ENCODE results near the gene SERPINA1. TPM values are rescaled to one million over a fixed set of nuclear protein-coding genes. Genes with fewer than 3 reads are reported as not detected.

SERPINA1 gene
- total RNA-seq, 1 experiment from 2014 or later, result 150 TPM

DNA sequence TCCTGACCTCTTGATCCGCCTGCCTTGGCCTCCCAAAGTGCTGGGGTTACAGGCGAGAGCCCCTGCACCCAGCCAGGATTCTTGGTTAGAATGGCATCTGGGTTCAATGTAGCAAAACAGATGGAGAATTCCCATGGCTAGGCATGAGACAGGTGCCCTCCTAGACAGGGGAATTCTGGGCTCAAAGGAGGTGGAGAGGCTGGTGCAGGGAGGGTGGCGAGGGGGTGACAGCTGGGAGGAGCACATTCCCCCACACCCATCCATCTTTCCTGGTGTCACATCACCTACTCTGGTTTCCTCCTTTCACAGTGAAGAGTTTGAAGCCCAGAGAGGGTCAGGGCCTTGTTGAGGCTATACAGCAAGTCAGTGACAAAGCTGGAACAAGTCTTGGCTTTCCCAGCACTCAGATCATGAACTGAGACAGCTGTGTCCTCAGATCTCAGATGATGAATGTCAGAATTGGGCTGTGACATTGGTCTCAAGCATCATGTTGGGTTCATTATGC, 2.8 kb downstream of the SERPINA1 start:
- Histone ChIP-seq H3K4me1 (peaks cover 32% of the 10 kb centered on the region), H3K9me3 (no peaks in the 10 kb centered on the region), H3K4me3 (ENCODE audit: low read depth, low read length) (no peak overlapping the region), H3K27me3 (replicated peaks; ENCODE audit: control insufficient read depth, insufficient read depth, low read length) (no peaks in the 10 kb centered on the region), H3K36me3 (ENCODE audit: control insufficient read depth, insufficient read depth, low read length) (peaks cover 7% of the 10 kb centered on the region)
- CTCF ChIA-PET, result no interaction called here
- H3K27ac Mint-ChIP-seq (ENCODE audit: unreplicated experiment), result no peak overlapping the region
- POLR2A ChIA-PET, result interaction anchor here (0.6 kb wide), 1 partner anchor 305 kb away, joined by 4 read pairs; no protein-coding TSS in a partner anchor
- no peak overlapping the region for H3K4me3 Mint-ChIP-seq (ENCODE audit: unreplicated experiment)
- H3K36me3 Mint-ChIP-seq (ENCODE audit: insufficient read depth, unreplicated experiment), result no peaks in the 10 kb centered on the region
- TF ChIP-seq CTCF (IDR thresholded peaks at IDR 0.05; ENCODE audit: insufficient read depth in 1 of 2, low read depth in 1 of 2, low read length in 1 of 2, severe bottlenecking in 1 of 2, unreplicated experiment in 1 of 2), result no peak
- no peaks in the 10 kb centered on the region for H3K27me3 Mint-ChIP-seq (ENCODE audit: insufficient read depth, unreplicated experiment)
- no TSS peak for BruUV-seq (replicated peaks)
- no peaks in the 10 kb centered on the region for H3K9me3 Mint-ChIP-seq (ENCODE audit: unreplicated experiment)
- H3K4me1 Mint-ChIP-seq (ENCODE audit: low read depth, unreplicated experiment), result no peaks in the 10 kb centered on the region
- DNase-seq, result no peak
- intact Hi-C loops (cut with micrococcal nuclease; ENCODE audit: unreplicated experiment), result no loop called here

DNA sequence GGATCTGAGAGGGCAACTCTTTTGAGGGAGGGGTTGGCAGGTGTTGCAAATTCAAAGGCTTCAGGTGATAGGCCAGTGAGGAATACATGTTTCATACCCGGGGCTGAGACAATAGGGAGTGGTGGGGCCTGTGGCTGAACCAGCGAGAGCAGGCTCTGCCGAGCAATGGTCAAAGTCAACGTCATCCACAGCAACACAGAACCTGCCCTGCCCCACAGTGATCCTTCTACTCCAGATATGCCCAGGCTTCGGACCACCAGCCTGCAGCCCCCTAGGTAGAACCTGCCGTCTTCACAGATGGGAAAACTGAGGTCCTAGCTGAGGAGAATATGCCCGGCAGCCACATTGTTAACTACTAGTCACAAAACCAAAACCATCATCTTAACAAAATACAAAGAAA, 4.1 kb downstream of the SERPINA1 start:
- ChIA-PET POLR2A (no interaction called here), CTCF (no interaction called here)
- H3K4me3 ChIP-seq (ENCODE audit: low read depth, low read length), result no peak overlapping the region
- no peaks in the 10 kb centered on the region for H3K9me3 ChIP-seq
- H3K36me3 ChIP-seq (ENCODE audit: control insufficient read depth, insufficient read depth, low read length), result peaks cover 12% of the 10 kb centered on the region
- Mint-ChIP-seq H3K27ac (ENCODE audit: unreplicated experiment) (no peak overlapping the region), H3K27me3 (ENCODE audit: insufficient read depth, unreplicated experiment) (no peaks in the 10 kb centered on the region), H3K4me3 (ENCODE audit: unreplicated experiment) (no peak overlapping the region), H3K36me3 (ENCODE audit: insufficient read depth, unreplicated experiment) (no peaks in the 10 kb centered on the region), H3K4me1 (ENCODE audit: low read depth, unreplicated experiment) (no peaks in the 10 kb centered on the region), H3K9me3 (ENCODE audit: unreplicated experiment) (no peaks in the 10 kb centered on the region)
- BruUV-seq (replicated peaks), result no TSS peak
- intact Hi-C loops (cut with micrococcal nuclease; ENCODE audit: unreplicated experiment), result no loop called here
- no peak for TF ChIP-seq CTCF (IDR thresholded peaks at IDR 0.05; ENCODE audit: insufficient read depth in 1 of 2, low read depth in 1 of 2, low read length in 1 of 2, severe bottlenecking in 1 of 2, unreplicated experiment in 1 of 2)
- no peaks in the 10 kb centered on the region for H3K27me3 ChIP-seq (replicated peaks; ENCODE audit: control insufficient read depth, insufficient read depth, low read length)
- no peak for DNase-seq
- H3K4me1 ChIP-seq, result peaks cover 28% of the 10 kb centered on the region

- Mint-ChIP-seq H3K9me3 (ENCODE audit: unreplicated experiment) (no peaks in the 10 kb centered on the region), H3K36me3 (ENCODE audit: insufficient read depth, unreplicated experiment) (no peaks in the 10 kb centered on the region), H3K4me1 (ENCODE audit: low read depth, unreplicated experiment) (no peaks in the 10 kb centered on the region), H3K27me3 (ENCODE audit: insufficient read depth, unreplicated experiment) (no peaks in the 10 kb centered on the region), H3K27ac (ENCODE audit: unreplicated experiment) (no peak overlapping the region), H3K4me3 (ENCODE audit: unreplicated experiment) (no peak overlapping the region)
- H3K4me1 ChIP-seq, result peaks cover 22% of the 10 kb centered on the region
- no TSS peak for BruUV-seq (replicated peaks)
- H3K36me3 ChIP-seq (ENCODE audit: control insufficient read depth, insufficient read depth, low read length), result peaks cover 12% of the 10 kb centered on the region
- DNase-seq, result no peak
- no peak for TF ChIP-seq CTCF (IDR thresholded peaks at IDR 0.05; ENCODE audit: insufficient read depth in 1 of 2, low read depth in 1 of 2, low read length in 1 of 2, severe bottlenecking in 1 of 2, unreplicated experiment in 1 of 2)
- ChIA-PET POLR2A (interaction anchor here (0.6 kb wide), 1 partner anchor 52 kb away, joined by 4 read pairs; no protein-coding TSS in a partner anchor), CTCF (no interaction called here)
- no peaks in the 10 kb centered on the region for H3K27me3 ChIP-seq (replicated peaks; ENCODE audit: control insufficient read depth, insufficient read depth, low read length)
- intact Hi-C loops (cut with micrococcal nuclease; ENCODE audit: unreplicated experiment), result no loop called here
- no peak overlapping the region for H3K4me3 ChIP-seq (ENCODE audit: low read depth, low read length)
- no peaks in the 10 kb centered on the region for H3K9me3 ChIP-seq
Observed at GRCh38 chr14:94383777-94384176, 4.6 kb downstream of the SERPINA1 start.

All from Caco-2 (cell line).